ENCODE data around the gene PRCC. TPM values are rescaled to one million over a fixed set of nuclear protein-coding genes. Genes with fewer than 3 reads are reported as not detected.

The PRCC gene
- total and polyA plus RNA-seq, 2 of the 13 experiments (the other 11 are each of a cell fraction or from before 2014, with no cell fraction given), result 24.2 to 40.5 TPM

DNA sequence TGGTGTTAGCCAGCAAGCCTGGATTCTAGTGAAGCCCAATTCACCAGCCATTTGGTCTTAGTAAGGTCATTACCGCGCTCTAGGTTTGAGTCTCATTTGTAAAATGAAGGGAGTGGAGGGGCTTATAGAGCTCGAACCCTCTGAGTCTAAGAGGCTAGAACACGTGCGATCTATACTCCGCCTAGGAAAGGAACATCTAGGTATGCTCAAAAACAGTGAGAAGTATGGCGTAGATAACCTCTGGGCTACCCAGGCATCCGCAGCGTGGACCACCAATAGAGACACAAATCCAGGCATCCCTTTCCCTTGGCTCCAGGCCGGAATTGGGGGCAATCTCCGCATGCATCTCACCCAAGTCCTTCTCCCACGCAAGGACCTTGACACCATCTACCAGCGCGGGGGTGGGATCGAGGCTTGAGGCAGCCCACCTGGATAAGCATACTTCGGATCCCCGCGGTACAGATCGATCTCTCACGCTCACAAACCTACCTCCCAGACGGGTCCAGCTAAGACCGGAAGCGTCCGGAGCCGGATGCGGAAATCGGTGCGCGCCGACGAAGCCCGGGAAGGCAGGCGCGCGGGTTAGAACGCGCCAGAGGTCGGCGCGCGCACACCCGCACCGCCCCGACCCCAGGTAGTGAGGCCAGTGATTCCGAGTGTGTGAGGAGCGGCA is 39.3 kb upstream of the PRCC start, which contains the start of gene METTL25B (continued):
- TF ChIP-seq POLR2A (IDR thresholded peaks at IDR 0.05; ENCODE audit: insufficient read depth in 1 of 2, low read depth in 2 of 2, low read length in 2 of 2), result peak in 1 of 2 experiments; percentile 65; a peak in 1 of 4 replicates
- peak; percentile 56 for TF ChIP-seq HCFC1 (IDR thresholded peaks at IDR 0.05; ENCODE audit: low read depth, low read length)
- TF ChIP-seq ZNF496 (CRISPR knock-in tag; IDR thresholded peaks at IDR 0.05; ENCODE audit: insufficient replicate concordance), result no peak
- 0 out of 2 replicates have a peak, but pooled peaks have one; percentile 63 for TF ChIP-seq MYNN (CRISPR knock-in tag; IDR thresholded peaks at IDR 0.05; ENCODE audit: low read depth)
- TF ChIP-seq KAT8 (CRISPR knock-in tag; IDR thresholded peaks at IDR 0.05), result peak; percentile 82
- TF ChIP-seq ZNF777 (CRISPR knock-in tag; IDR thresholded peaks at IDR 0.05), result peak; percentile 94
- TF ChIP-seq GABPB1 (CRISPR knock-in tag; IDR thresholded peaks at IDR 0.05), result peak; percentile 95
- TF ChIP-seq ZSCAN29 (CRISPR knock-in tag; conservative IDR thresholded peaks at IDR 0.05), result 0 out of 2 replicates have a peak, but pooled peaks have one; percentile 32
- TF ChIP-seq, protein P1, sequence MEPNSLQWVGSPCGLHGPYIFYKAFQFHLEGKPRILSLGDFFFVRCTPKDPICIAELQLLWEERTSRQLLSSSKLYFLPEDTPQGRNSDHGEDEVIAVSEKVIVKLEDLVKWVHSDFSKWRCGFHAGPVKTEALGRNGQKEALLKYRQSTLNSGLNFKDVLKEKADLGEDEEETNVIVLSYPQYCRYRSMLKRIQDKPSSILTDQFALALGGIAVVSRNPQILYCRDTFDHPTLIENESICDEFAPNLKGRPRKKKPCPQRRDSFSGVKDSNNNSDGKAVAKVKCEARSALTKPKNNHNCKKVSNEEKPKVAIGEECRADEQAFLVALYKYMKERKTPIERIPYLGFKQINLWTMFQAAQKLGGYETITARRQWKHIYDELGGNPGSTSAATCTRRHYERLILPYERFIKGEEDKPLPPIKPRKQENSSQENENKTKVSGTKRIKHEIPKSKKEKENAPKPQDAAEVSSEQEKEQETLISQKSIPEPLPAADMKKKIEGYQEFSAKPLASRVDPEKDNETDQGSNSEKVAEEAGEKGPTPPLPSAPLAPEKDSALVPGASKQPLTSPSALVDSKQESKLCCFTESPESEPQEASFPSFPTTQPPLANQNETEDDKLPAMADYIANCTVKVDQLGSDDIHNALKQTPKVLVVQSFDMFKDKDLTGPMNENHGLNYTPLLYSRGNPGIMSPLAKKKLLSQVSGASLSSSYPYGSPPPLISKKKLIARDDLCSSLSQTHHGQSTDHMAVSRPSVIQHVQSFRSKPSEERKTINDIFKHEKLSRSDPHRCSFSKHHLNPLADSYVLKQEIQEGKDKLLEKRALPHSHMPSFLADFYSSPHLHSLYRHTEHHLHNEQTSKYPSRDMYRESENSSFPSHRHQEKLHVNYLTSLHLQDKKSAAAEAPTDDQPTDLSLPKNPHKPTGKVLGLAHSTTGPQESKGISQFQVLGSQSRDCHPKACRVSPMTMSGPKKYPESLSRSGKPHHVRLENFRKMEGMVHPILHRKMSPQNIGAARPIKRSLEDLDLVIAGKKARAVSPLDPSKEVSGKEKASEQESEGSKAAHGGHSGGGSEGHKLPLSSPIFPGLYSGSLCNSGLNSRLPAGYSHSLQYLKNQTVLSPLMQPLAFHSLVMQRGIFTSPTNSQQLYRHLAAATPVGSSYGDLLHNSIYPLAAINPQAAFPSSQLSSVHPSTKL (CRISPR knock-in tag; IDR thresholded peaks at IDR 0.05), result peak; percentile 5; the same call in 1 of the 2 replicates
- TF ChIP-seq, protein P2, sequence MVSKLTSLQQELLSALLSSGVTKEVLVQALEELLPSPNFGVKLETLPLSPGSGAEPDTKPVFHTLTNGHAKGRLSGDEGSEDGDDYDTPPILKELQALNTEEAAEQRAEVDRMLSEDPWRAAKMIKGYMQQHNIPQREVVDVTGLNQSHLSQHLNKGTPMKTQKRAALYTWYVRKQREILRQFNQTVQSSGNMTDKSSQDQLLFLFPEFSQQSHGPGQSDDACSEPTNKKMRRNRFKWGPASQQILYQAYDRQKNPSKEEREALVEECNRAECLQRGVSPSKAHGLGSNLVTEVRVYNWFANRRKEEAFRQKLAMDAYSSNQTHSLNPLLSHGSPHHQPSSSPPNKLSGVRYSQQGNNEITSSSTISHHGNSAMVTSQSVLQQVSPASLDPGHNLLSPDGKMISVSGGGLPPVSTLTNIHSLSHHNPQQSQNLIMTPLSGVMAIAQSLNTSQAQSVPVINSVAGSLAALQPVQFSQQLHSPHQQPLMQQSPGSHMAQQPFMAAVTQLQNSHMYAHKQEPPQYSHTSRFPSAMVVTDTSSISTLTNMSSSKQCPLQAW (CRISPR knock-in tag; IDR thresholded peaks at IDR 0.05), result 0 out of 2 replicates have a peak, but pooled peaks have one; percentile 6
- TF ChIP-seq, protein P3, sequence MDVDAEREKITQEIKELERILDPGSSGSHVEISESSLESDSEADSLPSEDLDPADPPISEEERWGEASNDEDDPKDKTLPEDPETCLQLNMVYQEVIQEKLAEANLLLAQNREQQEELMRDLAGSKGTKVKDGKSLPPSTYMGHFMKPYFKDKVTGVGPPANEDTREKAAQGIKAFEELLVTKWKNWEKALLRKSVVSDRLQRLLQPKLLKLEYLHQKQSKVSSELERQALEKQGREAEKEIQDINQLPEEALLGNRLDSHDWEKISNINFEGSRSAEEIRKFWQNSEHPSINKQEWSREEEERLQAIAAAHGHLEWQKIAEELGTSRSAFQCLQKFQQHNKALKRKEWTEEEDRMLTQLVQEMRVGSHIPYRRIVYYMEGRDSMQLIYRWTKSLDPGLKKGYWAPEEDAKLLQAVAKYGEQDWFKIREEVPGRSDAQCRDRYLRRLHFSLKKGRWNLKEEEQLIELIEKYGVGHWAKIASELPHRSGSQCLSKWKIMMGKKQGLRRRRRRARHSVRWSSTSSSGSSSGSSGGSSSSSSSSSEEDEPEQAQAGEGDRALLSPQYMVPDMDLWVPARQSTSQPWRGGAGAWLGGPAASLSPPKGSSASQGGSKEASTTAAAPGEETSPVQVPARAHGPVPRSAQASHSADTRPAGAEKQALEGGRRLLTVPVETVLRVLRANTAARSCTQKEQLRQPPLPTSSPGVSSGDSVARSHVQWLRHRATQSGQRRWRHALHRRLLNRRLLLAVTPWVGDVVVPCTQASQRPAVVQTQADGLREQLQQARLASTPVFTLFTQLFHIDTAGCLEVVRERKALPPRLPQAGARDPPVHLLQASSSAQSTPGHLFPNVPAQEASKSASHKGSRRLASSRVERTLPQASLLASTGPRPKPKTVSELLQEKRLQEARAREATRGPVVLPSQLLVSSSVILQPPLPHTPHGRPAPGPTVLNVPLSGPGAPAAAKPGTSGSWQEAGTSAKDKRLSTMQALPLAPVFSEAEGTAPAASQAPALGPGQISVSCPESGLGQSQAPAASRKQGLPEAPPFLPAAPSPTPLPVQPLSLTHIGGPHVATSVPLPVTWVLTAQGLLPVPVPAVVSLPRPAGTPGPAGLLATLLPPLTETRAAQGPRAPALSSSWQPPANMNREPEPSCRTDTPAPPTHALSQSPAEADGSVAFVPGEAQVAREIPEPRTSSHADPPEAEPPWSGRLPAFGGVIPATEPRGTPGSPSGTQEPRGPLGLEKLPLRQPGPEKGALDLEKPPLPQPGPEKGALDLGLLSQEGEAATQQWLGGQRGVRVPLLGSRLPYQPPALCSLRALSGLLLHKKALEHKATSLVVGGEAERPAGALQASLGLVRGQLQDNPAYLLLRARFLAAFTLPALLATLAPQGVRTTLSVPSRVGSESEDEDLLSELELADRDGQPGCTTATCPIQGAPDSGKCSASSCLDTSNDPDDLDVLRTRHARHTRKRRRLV (CRISPR knock-in tag; IDR thresholded peaks at IDR 0.05), result 0 out of 2 replicates have a peak, but pooled peaks have one; percentile 25
- TF ChIP-seq HES4 (CRISPR knock-in tag; IDR thresholded peaks at IDR 0.05; ENCODE audit: borderline replicate concordance), result 0 out of 2 replicates have a peak, but pooled peaks have one; percentile 53
- TF ChIP-seq TSC22D2 (CRISPR knock-in tag; IDR thresholded peaks at IDR 0.05; ENCODE audit: borderline replicate concordance), result peak; percentile 59; the same call in 1 of the 2 replicates
- TF ChIP-seq, protein P4, sequence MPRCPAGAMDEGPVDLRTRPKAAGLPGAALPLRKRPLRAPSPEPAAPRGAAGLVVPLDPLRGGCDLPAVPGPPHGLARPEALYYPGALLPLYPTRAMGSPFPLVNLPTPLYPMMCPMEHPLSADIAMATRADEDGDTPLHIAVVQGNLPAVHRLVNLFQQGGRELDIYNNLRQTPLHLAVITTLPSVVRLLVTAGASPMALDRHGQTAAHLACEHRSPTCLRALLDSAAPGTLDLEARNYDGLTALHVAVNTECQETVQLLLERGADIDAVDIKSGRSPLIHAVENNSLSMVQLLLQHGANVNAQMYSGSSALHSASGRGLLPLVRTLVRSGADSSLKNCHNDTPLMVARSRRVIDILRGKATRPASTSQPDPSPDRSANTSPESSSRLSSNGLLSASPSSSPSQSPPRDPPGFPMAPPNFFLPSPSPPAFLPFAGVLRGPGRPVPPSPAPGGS (CRISPR knock-in tag; IDR thresholded peaks at IDR 0.05), result peak; percentile 63
- 0 out of 2 replicates have a peak, but pooled peaks have one; percentile 3 for TF ChIP-seq ZNF598 (CRISPR knock-in tag; IDR thresholded peaks at IDR 0.05; ENCODE audit: borderline replicate concordance)
- no peak for TF ChIP-seq ZNF781 (CRISPR knock-in tag; IDR thresholded peaks at IDR 0.05; ENCODE audit: borderline replicate concordance, not compliant biosample characterization)
- TF ChIP-seq PHF8 (CRISPR knock-in tag; IDR thresholded peaks at IDR 0.05), result peak; percentile 89
